Esophagus squamous epithelium (tissue), 4 donors: Measurements from ENCODE around the gene KCNMA1.

Experiments used
- CTCF ChIP-seq, 6 experiments: fragments of 450-650 bp in 4 of 6; fragments of 200-600 bp in 2 of 6; sonication (generic) in 2 of 6; IDR thresholded peaks; one replicate each; pipeline ENCODE4 v1.5.1; 2016 to 2019; ENCODE audit warnings: antibody characterized with exemption in 6 of 6, mild to moderate bottlenecking in 4 of 6, moderate library complexity in 4 of 6
- POLR2A ChIP-seq, 4 donors: fragments of 450-650 bp; IDR thresholded peaks; one replicate each; pipeline ENCODE4 v1.6.1; 2017; ENCODE audit warnings: antibody characterized with exemption in 4 of 4, mild to moderate bottlenecking in 4 of 4, moderate library complexity in 3 of 4

- TF ChIP-seq CTCF (IDR thresholded peaks at IDR 0.05) (no peak), POLR2A (IDR thresholded peaks at IDR 0.05) (no peak)
Observed at GRCh38 chr10:77051837-77052236, 585.8 kb downstream of the KCNMA1 start.
